22Rv1 (cell line): ENCODE data around the gene TMEM178B.
"Not testable (repeated sequence)": the region's sequence is repeated elsewhere in the genome, so short reads cannot be mapped to it uniquely, and the experiment has no call there.

Experiments
- H3K27ac ChIP-seq: fragments of 450-650 bp; 2 replicates; pipeline ENCODE4 v1.5.1; 2017
- ZFX ChIP-seq: fragments of 450-650 bp; IDR thresholded peaks from 2 replicates; pipeline ENCODE4 v1.6.1; 2017; ENCODE audit warnings: antibody characterized with exemption, borderline replicate concordance
- TF ChIP-seq, protein P1 (sequence below): fragments of 450-650 bp; IDR thresholded peaks from 2 replicates; pipeline ENCODE4 v1.5.1; 2017; ENCODE audit warnings: mild to moderate bottlenecking

Gene TMEM178B

DNA sequence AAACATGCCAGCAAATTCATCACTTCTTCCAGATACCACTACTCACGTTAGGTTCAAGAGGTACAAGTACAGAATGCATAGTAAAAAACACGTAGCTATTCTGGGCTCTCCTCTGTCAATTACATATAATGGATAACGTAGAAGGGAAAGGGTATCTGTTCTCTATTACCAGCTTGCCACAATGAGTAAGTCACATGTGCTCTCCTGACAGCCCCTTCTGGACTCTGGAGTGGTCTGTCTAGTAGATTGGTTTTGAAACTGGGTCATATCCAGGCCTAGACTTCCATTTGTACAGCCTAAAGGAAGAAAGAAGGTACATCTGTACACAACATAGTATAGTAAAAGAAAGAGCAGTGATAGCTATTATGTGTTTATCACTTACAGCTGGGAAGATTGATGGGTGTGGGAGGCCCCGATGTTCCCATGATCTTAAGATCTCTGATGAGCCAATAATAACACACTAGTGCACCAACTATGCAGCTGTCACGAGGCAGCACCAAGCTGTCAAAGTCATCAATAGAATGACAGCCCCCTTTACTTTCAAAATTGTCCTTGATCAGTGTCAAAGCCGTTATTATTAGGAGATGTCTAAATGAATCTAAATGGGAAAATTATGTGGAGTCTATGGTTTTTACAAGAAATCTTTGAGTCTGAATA is 315.4 kb downstream of the TMEM178B start:
- TF ChIP-seq, protein P1, sequence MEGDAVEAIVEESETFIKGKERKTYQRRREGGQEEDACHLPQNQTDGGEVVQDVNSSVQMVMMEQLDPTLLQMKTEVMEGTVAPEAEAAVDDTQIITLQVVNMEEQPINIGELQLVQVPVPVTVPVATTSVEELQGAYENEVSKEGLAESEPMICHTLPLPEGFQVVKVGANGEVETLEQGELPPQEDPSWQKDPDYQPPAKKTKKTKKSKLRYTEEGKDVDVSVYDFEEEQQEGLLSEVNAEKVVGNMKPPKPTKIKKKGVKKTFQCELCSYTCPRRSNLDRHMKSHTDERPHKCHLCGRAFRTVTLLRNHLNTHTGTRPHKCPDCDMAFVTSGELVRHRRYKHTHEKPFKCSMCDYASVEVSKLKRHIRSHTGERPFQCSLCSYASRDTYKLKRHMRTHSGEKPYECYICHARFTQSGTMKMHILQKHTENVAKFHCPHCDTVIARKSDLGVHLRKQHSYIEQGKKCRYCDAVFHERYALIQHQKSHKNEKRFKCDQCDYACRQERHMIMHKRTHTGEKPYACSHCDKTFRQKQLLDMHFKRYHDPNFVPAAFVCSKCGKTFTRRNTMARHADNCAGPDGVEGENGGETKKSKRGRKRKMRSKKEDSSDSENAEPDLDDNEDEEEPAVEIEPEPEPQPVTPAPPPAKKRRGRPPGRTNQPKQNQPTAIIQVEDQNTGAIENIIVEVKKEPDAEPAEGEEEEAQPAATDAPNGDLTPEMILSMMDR: no peak
- no peak for TF ChIP-seq ZFX
- no peak overlapping the region for H3K27ac ChIP-seq

DNA sequence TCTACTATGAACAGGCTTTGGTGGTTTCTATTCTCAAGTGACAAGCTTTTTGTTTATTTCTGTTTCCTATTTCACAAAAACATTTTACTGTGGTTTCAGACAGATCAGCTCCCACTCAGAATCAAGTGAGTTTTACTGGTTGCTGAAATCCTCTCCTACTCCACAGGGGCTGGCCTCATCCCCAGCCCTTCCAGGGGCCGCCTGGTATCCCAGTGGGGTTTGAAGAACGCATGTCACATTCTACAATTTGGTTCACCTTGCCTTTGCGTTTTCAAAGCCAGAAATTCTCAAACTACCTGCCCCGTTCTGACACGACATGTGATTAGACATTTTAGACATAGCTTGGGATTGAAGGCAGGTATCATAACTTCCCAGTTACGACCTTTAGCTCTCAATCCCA is 316.5 kb downstream of the TMEM178B start:
- H3K27ac ChIP-seq: no peak overlapping the region
- TF ChIP-seq ZFX: no peak
- TF ChIP-seq, protein P1: no peak

DNA sequence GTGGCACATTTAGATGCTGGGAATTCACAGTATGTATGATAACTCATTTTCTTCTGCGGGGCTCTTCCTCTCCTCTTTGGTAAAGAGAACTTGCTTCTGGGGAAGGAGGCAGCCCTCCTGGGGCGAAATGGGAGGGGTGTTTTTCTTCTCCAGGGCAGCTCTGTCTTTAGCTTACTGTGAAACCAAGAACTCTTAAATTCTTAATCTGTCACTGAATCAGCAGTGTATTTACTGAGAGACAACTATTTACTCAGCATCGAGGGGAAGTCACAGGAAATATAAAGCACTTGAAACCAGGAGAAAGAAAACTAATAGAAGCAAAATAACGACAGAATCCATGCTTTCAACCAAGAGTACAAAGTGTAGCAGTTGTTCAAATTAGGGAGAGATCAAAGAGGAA is 319.2 kb downstream of the TMEM178B start:
- no peak overlapping the region for H3K27ac ChIP-seq
- TF ChIP-seq, protein P1: no peak
- no peak for TF ChIP-seq ZFX

DNA sequence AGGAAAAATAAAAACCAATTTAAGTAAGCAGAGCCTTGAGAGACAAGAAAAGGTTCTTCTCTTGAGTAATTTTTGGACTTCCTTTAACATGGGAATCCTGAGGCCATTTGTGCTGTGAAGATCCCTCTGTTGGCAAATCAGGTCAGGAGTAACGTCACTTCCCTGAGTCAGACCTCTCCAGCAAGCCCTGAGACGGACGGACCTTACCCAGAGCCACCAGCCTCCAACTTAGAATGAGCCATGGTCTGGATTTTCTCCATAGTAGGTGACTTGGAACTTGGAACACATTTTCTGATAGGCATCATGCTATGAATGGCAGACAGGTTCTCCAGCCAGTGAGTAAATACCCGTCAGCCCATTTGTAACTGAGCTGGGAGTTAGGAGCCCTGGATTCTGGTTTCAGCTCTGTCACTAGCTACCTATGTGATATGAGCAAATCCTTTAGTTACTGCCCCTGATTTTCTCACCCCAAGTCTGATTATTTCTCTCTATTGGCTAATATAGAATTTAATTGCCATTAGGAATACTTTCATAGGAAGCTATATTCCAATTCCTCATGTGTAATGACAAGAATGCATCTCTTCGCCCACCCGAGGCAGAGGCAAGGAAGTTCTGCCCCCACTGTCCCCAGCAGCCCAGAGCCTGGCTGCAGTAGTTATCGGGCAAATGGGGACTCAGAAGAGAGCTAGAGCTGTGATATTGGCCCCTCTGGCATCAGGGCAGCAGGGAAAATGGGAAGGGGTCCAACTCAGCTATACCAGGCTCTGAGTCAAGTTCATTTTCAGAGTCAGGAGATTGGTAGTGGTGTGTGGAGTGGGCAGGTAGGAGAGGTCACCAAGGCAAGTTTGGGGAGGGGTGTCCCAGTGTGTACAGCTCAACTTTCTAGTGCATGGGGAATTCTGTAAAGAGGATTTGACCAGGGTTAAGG is 323.6 kb downstream of the TMEM178B start:
- TF ChIP-seq, protein P1: no peak
- TF ChIP-seq ZFX: no peak

DNA sequence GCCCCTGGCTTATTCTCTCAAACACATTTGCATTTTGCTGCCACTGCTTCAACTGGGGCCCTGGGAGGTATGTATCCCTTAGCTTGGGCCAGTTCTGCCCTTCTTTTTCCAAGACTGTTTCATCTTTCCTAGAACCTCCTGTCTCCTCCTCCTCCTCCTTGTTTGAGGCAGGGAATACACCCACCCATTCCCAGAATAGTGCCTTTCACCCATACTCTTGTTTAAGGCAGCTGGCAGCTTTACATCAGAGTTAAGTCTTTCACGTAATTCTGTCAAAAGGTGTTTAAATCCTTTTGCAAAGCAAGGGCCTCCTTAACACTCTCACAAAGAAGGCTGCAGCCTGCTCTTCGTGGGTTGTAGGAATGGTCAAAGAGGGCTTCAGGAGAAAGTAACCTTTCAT is 326.5 kb downstream of the TMEM178B start:
- H3K27ac ChIP-seq: no peak overlapping the region
- TF ChIP-seq, protein P1: no peak
- TF ChIP-seq ZFX: no peak

More for the DNA sequence above, 323.6 kb downstream of the TMEM178B start:
- no peak overlapping the region for H3K27ac ChIP-seq

DNA sequence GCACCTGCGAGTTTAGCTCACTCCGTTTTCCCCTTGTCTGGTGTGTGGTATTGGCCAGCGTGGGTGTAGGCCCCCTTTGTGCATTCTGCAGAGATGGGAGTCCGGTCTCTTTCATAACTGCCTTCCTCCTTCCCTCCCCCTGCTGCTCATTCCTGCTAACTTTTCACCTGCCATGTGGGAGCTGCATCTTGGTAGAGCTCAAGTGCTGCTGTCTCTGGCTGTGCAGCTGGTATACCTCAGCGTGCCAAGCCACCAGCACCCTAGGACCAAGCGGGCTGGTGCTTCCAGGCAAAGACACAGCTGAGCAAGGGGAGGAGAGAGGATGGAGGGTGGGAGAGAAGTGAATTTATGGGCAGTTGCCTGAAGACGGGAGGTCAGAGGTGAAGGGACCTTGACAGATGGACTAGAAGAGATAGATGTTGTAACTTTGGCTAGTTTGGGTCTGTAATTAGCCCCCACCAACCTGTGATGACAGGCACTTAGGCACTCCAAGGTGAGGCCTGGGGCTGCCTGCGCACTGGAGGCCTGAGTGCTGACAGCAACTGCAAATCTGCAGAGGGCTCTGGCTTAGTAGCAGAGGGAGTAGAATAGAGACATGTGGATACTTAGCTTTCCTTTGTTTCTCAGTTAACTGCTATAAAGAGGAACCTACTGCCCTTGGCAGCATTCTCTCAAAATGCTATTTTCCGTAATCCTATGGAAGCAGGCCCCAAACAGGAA is 328.6 kb downstream of the TMEM178B start:
- no peak overlapping the region for H3K27ac ChIP-seq
- no peak for TF ChIP-seq ZFX
- TF ChIP-seq, protein P1: no peak

DNA sequence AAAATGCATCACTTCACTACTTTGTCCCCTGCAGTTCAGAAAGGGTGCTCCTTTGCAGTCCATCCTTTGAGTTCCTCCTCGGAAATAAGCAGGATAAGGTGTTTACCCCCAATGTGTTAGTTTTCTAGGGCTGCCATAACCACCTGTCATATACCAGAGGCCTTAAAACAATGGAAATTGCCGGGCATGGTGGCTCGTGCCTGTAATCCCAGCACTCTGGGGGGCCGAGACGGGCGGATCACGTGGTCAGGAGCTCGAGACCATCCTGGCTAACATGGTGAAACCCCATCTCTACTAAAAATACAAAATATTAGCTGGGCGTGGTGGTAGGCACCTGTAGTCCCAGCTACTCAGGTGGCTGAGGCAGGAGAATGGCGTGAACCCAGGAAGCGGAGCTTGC is 330.0 kb downstream of the TMEM178B start:
- not testable (repeated sequence) for H3K27ac ChIP-seq
